HG03060 (cell line): ENCODE measurements around the gene USP17L5.
"Not testable (repeated sequence)": the region's sequence is repeated elsewhere in the genome, so short reads cannot be mapped to it uniquely, and the experiment has no call there.

Experiments
- ATAC-seq: cut with Tn5 transposase; IDR thresholded peaks from one replicate; pipeline ENCODE4 v1.9.1; 2021; ENCODE audit warnings: low read depth, moderate number of reproducible peaks; ENCODE audit not compliant: unreplicated experiment

Gene USP17L5, protein sequence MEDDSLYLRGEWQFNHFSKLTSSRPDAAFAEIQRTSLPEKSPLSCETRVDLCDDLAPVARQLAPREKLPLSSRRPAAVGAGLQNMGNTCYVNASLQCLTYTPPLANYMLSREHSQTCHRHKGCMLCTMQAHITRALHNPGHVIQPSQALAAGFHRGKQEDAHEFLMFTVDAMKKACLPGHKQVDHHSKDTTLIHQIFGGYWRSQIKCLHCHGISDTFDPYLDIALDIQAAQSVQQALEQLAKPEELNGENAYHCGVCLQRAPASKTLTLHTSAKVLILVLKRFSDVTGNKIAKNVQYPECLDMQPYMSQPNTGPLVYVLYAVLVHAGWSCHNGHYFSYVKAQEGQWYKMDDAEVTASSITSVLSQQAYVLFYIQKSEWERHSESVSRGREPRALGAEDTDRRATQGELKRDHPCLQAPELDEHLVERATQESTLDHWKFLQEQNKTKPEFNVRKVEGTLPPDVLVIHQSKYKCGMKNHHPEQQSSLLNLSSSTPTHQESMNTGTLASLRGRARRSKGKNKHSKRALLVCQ

DNA sequence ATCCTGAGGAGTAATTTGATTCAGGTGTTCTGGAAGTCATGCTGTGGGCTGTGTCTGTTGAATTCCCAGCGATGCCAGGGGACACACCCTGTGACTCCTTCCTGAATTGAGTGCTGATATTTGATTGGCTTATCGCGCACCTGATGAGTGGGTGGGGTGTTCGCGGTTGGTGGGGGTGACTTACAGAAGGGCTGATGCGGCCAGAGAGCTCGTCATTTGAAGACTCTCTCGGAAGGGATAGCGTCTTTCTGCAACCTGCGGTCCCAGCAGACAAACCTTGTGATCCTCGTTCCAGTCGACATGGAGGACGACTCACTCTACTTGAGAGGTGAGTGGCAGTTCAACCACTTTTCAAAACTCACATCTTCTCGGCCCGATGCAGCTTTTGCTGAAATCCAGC lies at the start of gene USP17L5:
Gene USP17L5 (plus strand): TSS at position 301 of the 400 bp plus-strand sequence. CDS start 0 bp downstream, at position 301.
- not testable (repeated sequence) for ATAC-seq

DNA sequence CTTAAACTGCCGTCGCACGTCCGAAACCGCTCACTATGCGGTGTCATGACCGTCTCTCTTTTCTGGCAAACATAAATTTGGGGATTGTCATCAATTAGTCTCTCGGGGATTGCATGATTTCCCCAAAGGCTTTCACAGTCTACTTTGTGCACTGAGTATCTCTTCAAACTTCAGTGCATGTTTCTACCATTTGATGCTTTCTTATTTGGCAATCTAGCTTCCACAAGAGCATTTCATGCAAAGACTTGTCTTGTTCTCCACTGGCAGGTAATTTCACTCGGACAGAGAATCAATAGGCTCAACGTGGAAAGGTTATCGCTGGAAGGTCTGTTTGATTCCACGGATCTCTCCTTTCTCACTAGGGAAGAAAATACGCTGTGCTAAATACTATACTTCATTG lies 15.0 kb upstream of the USP17L5 start:
- not testable (repeated sequence) for ATAC-seq

DNA sequence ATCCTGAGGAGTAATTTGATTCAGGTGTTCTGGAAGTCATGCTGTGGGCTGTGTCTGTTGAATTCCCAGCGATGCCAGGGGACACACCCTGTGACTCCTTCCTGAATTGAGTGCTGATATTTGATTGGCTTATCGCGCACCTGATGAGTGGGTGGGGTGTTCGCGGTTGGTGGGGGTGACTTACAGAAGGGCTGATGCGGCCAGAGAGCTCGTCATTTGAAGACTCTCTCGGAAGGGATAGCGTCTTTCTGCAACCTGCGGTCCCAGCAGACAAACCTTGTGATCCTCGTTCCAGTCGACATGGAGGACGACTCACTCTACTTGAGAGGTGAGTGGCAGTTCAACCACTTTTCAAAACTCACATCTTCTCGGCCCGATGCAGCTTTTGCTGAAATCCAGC lies 14.3 kb upstream of the USP17L5 start, which contains the start of gene USP17L24:
Gene USP17L24 (plus strand): TSS at position 301 of the 400 bp plus-strand sequence. CDS start 0 bp downstream, at position 301.
- ATAC-seq, result not testable (repeated sequence)

DNA sequence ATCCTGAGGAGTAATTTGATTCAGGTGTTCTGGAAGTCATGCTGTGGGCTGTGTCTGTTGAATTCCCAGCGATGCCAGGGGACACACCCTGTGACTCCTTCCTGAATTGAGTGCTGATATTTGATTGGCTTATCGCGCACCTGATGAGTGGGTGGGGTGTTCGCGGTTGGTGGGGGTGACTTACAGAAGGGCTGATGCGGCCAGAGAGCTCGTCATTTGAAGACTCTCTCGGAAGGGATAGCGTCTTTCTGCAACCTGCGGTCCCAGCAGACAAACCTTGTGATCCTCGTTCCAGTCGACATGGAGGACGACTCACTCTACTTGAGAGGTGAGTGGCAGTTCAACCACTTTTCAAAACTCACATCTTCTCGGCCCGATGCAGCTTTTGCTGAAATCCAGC lies 9.6 kb upstream of the USP17L5 start, which contains the start of gene USP17L25:
Gene USP17L25 (plus strand): TSS at position 301 of the 400 bp plus-strand sequence. CDS start 0 bp downstream, at position 301.
- not testable (repeated sequence) for ATAC-seq

DNA sequence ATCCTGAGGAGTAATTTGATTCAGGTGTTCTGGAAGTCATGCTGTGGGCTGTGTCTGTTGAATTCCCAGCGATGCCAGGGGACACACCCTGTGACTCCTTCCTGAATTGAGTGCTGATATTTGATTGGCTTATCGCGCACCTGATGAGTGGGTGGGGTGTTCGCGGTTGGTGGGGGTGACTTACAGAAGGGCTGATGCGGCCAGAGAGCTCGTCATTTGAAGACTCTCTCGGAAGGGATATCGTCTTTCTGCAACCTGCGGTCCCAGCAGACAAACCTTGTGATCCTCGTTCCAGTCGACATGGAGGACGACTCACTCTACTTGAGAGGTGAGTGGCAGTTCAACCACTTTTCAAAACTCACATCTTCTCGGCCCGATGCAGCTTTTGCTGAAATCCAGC lies 4.8 kb upstream of the USP17L5 start, which contains the start of gene USP17L26:
Gene USP17L26 (plus strand): TSS at position 301 of the 400 bp plus-strand sequence. CDS start 0 bp downstream, at position 301.
- ATAC-seq, result not testable (repeated sequence)

DNA sequence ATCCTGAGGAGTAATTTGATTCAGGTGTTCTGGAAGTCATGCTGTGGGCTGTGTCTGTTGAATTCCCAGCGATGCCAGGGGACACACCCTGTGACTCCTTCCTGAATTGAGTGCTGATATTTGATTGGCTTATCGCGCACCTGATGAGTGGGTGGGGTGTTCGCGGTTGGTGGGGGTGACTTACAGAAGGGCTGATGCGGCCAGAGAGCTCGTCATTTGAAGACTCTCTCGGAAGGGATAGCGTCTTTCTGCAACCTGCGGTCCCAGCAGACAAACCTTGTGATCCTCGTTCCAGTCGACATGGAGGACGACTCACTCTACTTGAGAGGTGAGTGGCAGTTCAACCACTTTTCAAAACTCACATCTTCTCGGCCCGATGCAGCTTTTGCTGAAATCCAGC lies 4.6 kb downstream of the USP17L5 start, which contains the start of gene USP17L27:
Gene USP17L27 (plus strand): TSS at position 301 of the 400 bp plus-strand sequence. CDS start 0 bp downstream, at position 301.
- not testable (repeated sequence) for ATAC-seq

DNA sequence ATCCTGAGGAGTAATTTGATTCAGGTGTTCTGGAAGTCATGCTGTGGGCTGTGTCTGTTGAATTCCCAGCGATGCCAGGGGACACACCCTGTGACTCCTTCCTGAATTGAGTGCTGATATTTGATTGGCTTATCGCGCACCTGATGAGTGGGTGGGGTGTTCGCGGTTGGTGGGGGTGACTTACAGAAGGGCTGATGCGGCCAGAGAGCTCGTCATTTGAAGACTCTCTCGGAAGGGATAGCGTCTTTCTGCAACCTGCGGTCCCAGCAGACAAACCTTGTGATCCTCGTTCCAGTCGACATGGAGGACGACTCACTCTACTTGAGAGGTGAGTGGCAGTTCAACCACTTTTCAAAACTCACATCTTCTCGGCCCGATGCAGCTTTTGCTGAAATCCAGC lies 9.4 kb downstream of the USP17L5 start, which contains the start of gene USP17L28:
Gene USP17L28 (plus strand): TSS at position 301 of the 400 bp plus-strand sequence. CDS start 0 bp downstream, at position 301.
- ATAC-seq, result not testable (repeated sequence)

DNA sequence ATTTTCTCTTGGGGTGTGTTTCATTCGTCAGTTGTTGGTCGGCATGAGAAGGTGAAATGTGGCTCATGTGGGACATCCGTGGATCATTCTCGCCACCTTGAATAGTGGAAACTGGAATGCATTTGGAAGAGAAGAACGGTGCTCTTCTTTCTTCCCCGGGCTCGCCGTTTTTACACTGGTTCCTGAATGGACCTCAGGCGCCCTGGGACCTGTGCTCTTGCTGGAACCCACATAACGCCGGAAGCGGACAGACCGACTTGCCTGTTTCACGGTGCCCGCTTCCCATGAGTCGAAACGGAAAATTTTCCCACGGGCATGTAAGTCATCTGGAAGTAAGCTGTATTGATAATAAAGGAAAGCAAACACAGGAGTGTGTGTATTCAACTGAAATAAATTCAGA lies 11.7 kb downstream of the USP17L5 start:
- not testable (repeated sequence) for ATAC-seq

DNA sequence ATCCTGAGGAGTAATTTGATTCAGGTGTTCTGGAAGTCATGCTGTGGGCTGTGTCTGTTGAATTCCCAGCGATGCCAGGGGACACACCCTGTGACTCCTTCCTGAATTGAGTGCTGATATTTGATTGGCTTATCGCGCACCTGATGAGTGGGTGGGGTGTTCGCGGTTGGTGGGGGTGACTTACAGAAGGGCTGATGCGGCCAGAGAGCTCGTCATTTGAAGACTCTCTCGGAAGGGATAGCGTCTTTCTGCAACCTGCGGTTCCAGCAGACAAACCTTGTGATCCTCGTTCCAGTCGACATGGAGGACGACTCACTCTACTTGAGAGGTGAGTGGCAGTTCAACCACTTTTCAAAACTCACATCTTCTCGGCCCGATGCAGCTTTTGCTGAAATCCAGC lies 14.1 kb downstream of the USP17L5 start, which contains the start of gene USP17L29:
Gene USP17L29 (plus strand): TSS at position 301 of the 400 bp plus-strand sequence. CDS start 0 bp downstream, at position 301.
- not testable (repeated sequence) for ATAC-seq

DNA sequence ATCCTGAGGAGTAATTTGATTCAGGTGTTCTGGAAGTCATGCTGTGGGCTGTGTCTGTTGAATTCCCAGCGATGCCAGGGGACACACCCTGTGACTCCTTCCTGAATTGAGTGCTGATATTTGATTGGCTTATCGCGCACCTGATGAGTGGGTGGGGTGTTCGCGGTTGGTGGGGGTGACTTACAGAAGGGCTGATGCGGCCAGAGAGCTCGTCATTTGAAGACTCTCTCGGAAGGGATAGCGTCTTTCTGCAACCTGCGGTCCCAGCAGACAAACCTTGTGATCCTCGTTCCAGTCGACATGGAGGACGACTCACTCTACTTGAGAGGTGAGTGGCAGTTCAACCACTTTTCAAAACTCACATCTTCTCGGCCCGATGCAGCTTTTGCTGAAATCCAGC lies 23.6 kb downstream of the USP17L5 start, which contains the start of gene USP17L30:
Gene USP17L30 (plus strand): TSS at position 301 of the 400 bp plus-strand sequence. CDS start 0 bp downstream, at position 301.
- ATAC-seq, result not testable (repeated sequence)

DNA sequence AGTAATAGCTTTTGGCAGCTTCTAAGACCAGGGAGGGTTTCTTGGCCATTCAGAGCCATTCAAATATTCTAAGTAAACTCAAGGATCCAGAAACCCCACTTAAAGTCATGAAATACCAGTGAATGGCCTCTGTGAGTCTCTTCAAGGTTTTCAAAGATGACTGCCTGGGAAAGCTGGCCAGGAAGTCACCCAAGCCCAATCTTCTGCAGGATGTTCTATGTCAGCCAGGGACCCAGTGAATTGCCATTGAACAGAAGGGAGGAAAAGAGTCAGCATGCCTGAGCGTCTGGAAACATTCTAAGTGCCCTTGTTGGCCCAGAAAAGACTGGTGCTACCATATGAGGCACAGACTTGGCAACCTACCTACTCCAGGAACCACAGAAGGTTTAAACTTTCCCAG lies 40.7 kb downstream of the USP17L5 start:
- not testable (repeated sequence) for ATAC-seq

DNA sequence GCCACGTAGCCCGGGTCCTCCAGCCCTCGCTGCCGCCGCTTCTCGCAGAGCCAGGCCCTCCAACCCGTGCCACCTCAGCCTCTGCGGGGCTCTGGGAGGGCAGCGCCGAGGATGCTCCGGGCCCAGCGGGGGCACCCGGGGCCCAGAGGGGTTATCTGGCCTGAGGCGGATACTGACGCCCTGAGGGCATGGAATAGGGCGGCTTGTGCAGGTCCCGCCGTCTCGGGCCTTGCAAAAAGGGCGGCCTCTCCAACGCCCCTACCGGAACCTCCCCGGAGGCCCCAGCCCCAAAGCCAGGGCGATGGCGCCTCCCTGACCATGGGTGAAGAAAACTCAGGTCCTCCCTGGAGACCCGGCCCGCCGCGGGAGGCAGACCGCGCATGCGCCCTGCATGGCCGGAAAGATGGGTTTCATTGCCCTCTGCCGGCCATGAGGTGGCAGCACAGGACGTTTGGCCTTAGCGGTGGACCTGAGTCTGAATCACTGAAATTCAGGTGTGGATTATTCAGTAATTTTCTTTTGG lies 41.9 kb downstream of the USP17L5 start:
- not testable (repeated sequence) for ATAC-seq

DNA sequence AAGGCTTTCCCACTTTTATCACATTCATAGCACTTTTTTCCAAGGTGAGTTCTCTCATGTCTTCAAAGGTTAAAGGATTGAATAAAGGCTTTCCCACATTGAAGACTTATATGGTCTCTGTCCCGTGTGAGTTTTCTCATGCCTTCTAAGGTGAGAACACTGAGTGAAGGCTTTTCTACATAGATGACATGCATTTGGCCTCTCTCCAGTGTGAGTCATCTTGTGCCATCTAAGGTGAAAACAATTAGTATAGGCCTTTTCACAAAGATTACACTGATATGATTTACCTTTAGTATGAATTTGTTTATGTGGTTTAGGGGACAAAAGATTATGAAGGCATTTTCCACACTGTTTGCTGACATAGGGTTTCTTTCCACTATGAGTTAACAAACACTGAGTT lies 44.9 kb downstream of the USP17L5 start:
- ATAC-seq, result no peak

DNA sequence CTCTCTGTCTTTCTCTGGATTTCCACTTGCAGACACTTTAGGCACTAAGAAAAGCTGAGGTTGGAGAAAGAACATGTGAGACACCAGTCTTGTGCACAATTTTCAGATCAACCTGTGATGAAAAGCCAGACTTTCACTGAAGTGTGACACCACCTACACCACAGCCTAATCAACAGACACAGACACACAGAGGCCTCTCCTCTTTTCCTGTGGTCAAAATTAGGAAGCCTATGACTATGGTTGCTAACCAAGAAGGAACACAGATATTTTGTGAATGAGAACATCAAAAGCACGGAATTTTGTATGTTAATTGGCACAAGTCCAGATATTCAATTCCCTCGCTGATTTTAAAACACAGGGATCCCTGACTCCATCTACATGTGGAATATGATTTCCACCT lies 49.8 kb downstream of the USP17L5 start:
- not testable (repeated sequence) for ATAC-seq
